ENCODE measurements around the gene GNG12. TPM values are rescaled to one million over a fixed set of nuclear protein-coding genes. Genes with fewer than 3 reads are reported as not detected.

GNG12 gene
- total RNA-seq, 4 donors from 2014 or later: 17.9 to 24.5 (median 22.1) TPM

DNA sequence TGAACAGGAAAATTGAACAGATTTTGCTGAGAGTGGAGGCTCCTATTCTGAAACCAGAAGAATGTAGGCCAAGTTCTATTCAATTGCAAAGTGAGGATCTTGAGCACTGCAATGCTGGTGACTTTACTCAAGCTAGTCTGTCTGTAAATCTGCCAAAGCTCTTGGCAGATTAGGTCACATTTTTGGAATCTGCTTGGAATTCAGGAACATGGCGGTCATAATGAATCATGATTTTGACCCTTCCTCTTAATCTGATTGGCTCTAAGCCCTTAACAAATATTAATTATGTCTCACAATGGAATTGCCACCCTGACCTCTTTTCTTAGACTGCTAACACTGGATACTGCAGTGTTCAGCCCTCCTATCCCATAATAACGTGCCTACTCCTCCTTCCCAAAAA, 7.2 kb upstream of the GNG12 start:
- in situ Hi-C loops (cut with MboI; ENCODE audit: low sequenced_read_pairs in 4 of 4) (loop anchor here in 1 of 4 donors (10.0 kb wide), 1 partner anchor 76 kb away; no protein-coding TSS in a partner anchor), intact Hi-C loops (cut with DNase I; ENCODE audit: low total_unique reads) (no loop called here)
- H3K27ac ChIP-seq: no peak overlapping the region

DNA sequence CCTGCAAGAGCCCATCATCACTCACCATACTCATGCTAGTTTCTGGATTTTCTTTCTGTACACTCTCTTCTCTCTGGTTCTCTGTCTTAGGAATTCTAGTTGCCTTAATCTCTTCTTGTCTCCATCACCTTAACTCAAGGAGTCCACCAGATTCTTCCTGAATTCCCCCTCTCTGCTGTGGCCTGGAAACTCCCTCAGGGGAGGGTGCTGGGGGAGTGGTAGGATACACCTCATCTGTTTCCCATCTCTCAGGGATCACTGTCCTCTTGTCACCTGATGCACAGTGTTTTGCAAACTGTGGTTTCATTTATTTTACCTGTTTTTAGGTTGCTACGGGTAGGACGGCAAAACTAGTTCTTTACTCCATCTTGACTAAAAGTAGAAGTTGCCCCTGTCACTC, 6.6 kb upstream of the GNG12 start:
- H3K27ac ChIP-seq: no peak overlapping the region
- no peak for DNase-seq
- in situ Hi-C loops (cut with MboI; ENCODE audit: low sequenced_read_pairs in 4 of 4): loop anchor here in 1 of 4 donors (10.0 kb wide), 1 partner anchor 75 kb away; no protein-coding TSS in a partner anchor
- H3K4me3 ChIP-seq: no peak overlapping the region
- no peak for TF ChIP-seq POLR2A (IDR thresholded peaks at IDR 0.05)
- TF ChIP-seq, protein P1, sequence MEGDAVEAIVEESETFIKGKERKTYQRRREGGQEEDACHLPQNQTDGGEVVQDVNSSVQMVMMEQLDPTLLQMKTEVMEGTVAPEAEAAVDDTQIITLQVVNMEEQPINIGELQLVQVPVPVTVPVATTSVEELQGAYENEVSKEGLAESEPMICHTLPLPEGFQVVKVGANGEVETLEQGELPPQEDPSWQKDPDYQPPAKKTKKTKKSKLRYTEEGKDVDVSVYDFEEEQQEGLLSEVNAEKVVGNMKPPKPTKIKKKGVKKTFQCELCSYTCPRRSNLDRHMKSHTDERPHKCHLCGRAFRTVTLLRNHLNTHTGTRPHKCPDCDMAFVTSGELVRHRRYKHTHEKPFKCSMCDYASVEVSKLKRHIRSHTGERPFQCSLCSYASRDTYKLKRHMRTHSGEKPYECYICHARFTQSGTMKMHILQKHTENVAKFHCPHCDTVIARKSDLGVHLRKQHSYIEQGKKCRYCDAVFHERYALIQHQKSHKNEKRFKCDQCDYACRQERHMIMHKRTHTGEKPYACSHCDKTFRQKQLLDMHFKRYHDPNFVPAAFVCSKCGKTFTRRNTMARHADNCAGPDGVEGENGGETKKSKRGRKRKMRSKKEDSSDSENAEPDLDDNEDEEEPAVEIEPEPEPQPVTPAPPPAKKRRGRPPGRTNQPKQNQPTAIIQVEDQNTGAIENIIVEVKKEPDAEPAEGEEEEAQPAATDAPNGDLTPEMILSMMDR (IDR thresholded peaks at IDR 0.05 in 4 of 5, conservative IDR thresholded peaks at IDR 0.05 in 1 of 5): no peak
- H3K36me3 ChIP-seq: no peaks in the 10 kb centered on the region
- peaks cover 5 to 16% of the 10 kb centered on the region in 2 donors for H3K4me1 ChIP-seq
- H3K27me3 ChIP-seq: no peaks in the 10 kb centered on the region
- intact Hi-C loops (cut with DNase I; ENCODE audit: low total_unique reads): loop anchor here (10.0 kb wide), 1 partner anchor 305 kb away; no protein-coding TSS in a partner anchor
- no peaks in the 10 kb centered on the region for H3K9me3 ChIP-seq
- ATAC-seq: no peak

More for the DNA sequence above, 7.2 kb upstream of the GNG12 start:
- no peak overlapping the region for H3K4me3 ChIP-seq
- H3K27me3 ChIP-seq: no peaks in the 10 kb centered on the region
- TF ChIP-seq, protein P1 (IDR thresholded peaks at IDR 0.05 in 4 of 5, conservative IDR thresholded peaks at IDR 0.05 in 1 of 5): no peak
- no peak for TF ChIP-seq POLR2A (IDR thresholded peaks at IDR 0.05)
- ATAC-seq (peak; percentile 21 to 33), DNase-seq (no peak)
- H3K9me3 ChIP-seq: no peaks in the 10 kb centered on the region
- H3K36me3 ChIP-seq: no peaks in the 10 kb centered on the region
- H3K4me1 ChIP-seq: peaks cover 5 to 16% of the 10 kb centered on the region in 2 donors

DNA sequence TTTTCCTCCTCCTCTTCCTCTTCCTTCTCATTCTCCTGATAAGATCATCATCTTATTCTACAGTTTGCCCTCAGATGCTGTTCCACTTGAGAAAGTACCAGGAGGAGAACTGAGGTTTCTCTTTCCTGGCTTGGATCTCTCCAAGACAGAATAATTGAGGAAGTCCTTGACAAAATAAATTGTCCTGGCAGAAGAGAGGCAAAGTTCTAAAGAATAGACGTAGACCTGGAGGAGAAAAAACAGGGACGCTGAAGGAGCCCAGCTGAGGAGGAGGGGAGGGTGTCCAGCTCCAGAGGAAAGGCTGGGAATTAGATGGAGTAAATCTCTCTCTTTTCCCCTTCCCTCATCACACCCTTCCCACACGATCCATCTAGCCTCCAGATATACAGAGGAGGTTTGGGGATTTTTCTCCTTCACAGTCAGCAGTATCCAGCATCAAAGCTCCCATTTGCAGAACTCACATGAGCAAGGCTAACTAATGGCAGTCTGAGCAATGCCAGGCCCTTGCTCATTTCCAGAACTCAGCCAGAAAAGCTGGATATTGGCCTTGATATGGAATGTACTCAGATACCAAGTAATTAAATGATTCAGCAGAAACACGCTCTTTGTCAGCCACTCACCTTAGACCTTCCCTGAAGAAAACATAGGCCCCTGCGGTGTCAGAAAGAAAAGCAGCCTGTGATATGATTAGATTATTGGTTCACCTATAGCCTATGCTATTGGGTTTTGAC, 5.1 kb upstream of the GNG12 start:
- no peak overlapping the region for H3K27ac ChIP-seq
- no peak for TF ChIP-seq POLR2A (IDR thresholded peaks at IDR 0.05)
- TF ChIP-seq, protein P1 (IDR thresholded peaks at IDR 0.05 in 4 of 5, conservative IDR thresholded peaks at IDR 0.05 in 1 of 5): no peak
- no peaks in the 10 kb centered on the region for H3K9me3 ChIP-seq
- DNase-seq (no peak), ATAC-seq (no peak)
- no peaks in the 10 kb centered on the region for H3K36me3 ChIP-seq
- in situ Hi-C loops (cut with MboI; ENCODE audit: low sequenced_read_pairs in 4 of 4) (no loop called here), intact Hi-C loops (cut with DNase I; ENCODE audit: low total_unique reads) (loop anchor here (10.0 kb wide), 1 partner anchor 304 kb away; no protein-coding TSS in a partner anchor)
- H3K27me3 ChIP-seq: no peaks in the 10 kb centered on the region
- peaks cover 14 to 23% of the 10 kb centered on the region in 2 donors for H3K4me1 ChIP-seq
- no peak overlapping the region for H3K4me3 ChIP-seq

DNA sequence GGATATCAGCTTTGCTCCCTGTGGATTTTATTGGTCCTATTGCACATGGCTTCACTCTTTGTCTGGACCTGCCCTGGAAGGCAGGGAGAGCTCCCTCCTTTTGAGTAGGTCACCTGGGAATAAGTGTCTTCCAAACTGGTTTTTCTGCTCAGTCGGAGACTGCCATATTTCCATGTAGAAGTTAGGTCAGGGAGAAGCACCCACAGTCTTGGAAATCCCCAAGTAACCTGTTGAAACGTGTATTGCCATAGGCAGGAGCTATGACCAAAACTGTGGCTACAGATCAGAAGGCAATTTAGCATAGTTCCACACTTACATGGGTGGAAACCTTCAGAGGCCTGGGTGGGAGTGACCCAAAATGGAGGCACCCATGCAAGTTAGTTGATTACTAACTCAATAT, 3.5 kb upstream of the GNG12 start:
- Histone ChIP-seq H3K4me3 (no peak overlapping the region), H3K27me3 (no peaks in the 10 kb centered on the region), H3K27ac (no peak overlapping the region), H3K9me3 (no peaks in the 10 kb centered on the region), H3K4me1 (peaks cover 14 to 22% of the 10 kb centered on the region in 2 donors), H3K36me3 (no peaks in the 10 kb centered on the region)
- TF ChIP-seq POLR2A (IDR thresholded peaks at IDR 0.05): no peak
- TF ChIP-seq, protein P1 (IDR thresholded peaks at IDR 0.05 in 4 of 5, conservative IDR thresholded peaks at IDR 0.05 in 1 of 5): no peak
- intact Hi-C loops (cut with DNase I; ENCODE audit: low total_unique reads): loop anchor here (10.0 kb wide), 1 partner anchor 302 kb away; no protein-coding TSS in a partner anchor
- ATAC-seq (no peak), DNase-seq (no peak)
- in situ Hi-C loops (cut with MboI; ENCODE audit: low sequenced_read_pairs in 4 of 4): no loop called here
